Lower leg skin (tissue), 4 donors: ENCODE results near the gene MAP2K6. TPM values are rescaled to one million over a fixed set of nuclear protein-coding genes. Genes with fewer than 3 reads are reported as not detected.

ENCODE experiments used
- DNase-seq, 2 donors: peaks; one replicate each; pipeline ENCODE4 v3.0.0-alpha.2; 2019; ENCODE audit warnings: low spot score in 2 of 2
- H3K4me3 ChIP-seq: fragments of 200-600 bp; sonication (generic); 2 replicates; pipeline ENCODE4 v1.5.1; 2017; ENCODE audit warnings: mild to moderate bottlenecking, low read depth; ENCODE audit not compliant: poor library complexity, severe bottlenecking
- CTCF ChIP-seq, 3 donors: fragments of 450-650 bp; IDR thresholded peaks; one replicate each; pipeline ENCODE4 v1.5.1; 2016; ENCODE audit warnings: antibody characterized with exemption in 3 of 3, mild to moderate bottlenecking in 3 of 3, moderate library complexity in 2 of 3
- POLR2A ChIP-seq, 2 donors: fragments of 450-650 bp; IDR thresholded peaks; one replicate each; pipeline ENCODE4 v1.6.1; 2016 to 2017; ENCODE audit warnings: antibody characterized with exemption in 2 of 2, mild to moderate bottlenecking in 1 of 2, moderate library complexity in 1 of 2
- WGBS, 2 donors: methylation state at CpG; one replicate each; pipeline ENCODE4 v1.1.5; 2018; 5-methylcytosine and 5-hydroxymethylcytosine counted together
- intact Hi-C: fragments of 100-400 bp; cut with DNase I; formaldehyde crosslinking; loops from one replicate; pipeline ENCODE4 v1.15.0; 2023; ENCODE audit warnings: low total_unique reads
- total RNA-seq, 4 donors: library from RNA; depleted of rRNA; stranded (reverse); fragments of >200 nt; gene quantifications; one replicate each; pipeline ENCODE4 v1.1.0, GENCODE V29; 2016

MAP2K6 gene
- total RNA-seq, 4 donors from 2014 or later: 1.7 to 4.4 (median 2.0) TPM

- no peak overlapping the region for H3K4me3 ChIP-seq
- DNase-seq: no peak
- 96 to 100% methylated on average over 1 of the region's 1 CpG for WGBS, 2 donors
- intact Hi-C loops: no loop called here
- TF ChIP-seq CTCF (IDR thresholded peaks at IDR 0.05) (no peak), POLR2A (IDR thresholded peaks at IDR 0.05) (no peak)
These were observed 23.0 kb downstream of the MAP2K6 start for GRCh38 chr17:69437475-69437874.

GRCh38 chr17:69438776-69439175 is 24.3 kb downstream of the MAP2K6 start:
- TF ChIP-seq POLR2A (IDR thresholded peaks at IDR 0.05) (no peak), CTCF (IDR thresholded peaks at IDR 0.05) (no peak)
- no peak for DNase-seq
- H3K4me3 ChIP-seq: no peak overlapping the region
- 71 to 92% methylated on average over 4 of the region's 4 CpGs for WGBS, 2 donors
- intact Hi-C loops: no loop called here

- H3K4me3 ChIP-seq: no peak overlapping the region
- 97 to 98% methylated on average over 2 of the region's 2 CpGs for WGBS, 2 donors
- no peak for TF ChIP-seq CTCF (IDR thresholded peaks at IDR 0.05)
- no peak for TF ChIP-seq POLR2A (IDR thresholded peaks at IDR 0.05)
- no peak for DNase-seq
- intact Hi-C loops: no loop called here
These were observed 26.7 kb downstream of the MAP2K6 start for GRCh38 chr17:69441179-69441578.

DNA sequence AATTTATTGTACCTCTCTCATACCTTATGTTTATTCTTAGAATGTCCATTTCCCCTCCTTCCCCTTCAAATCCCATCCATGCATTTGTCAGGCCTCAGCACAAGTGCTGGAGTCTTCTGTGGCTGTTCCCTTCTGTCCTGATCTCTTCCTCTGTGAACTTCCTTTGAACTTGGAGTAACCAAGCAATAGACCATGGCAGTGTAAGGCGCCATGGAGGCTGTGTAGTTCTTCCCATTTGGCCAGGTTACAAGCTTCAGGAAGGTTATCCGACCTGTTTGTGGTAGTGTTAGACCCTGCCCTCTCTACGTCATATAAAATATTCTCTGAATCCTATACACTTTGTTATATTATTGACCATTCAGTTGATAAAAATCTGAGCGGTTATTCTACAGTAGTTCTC is 28.6 kb downstream of the MAP2K6 start:
- H3K4me3 ChIP-seq: no peak overlapping the region
- TF ChIP-seq POLR2A (IDR thresholded peaks at IDR 0.05) (no peak), CTCF (IDR thresholded peaks at IDR 0.05) (no peak)
- intact Hi-C loops: no loop called here
- WGBS, 2 donors: 92 to 94% methylated on average over 4 of the region's 4 CpGs
- no peak for DNase-seq

- 52 to 57% methylated on average over 1 of the region's 1 CpG for WGBS, 2 donors
- no peak overlapping the region for H3K4me3 ChIP-seq
- TF ChIP-seq POLR2A (IDR thresholded peaks at IDR 0.05) (no peak), CTCF (IDR thresholded peaks at IDR 0.05) (no peak)
- DNase-seq: no peak
- intact Hi-C loops: no loop called here
These were observed 29.5 kb downstream of the MAP2K6 start for GRCh38 chr17:69444023-69444422.

GRCh38 chr17:69445132-69445531 is 30.6 kb downstream of the MAP2K6 start:
- 80 to 85% methylated on average over 2 of the region's 2 CpGs for WGBS, 2 donors
- intact Hi-C loops: no loop called here
- no peak for TF ChIP-seq POLR2A (IDR thresholded peaks at IDR 0.05)
- TF ChIP-seq CTCF (IDR thresholded peaks at IDR 0.05): no peak
- DNase-seq: no peak
- H3K4me3 ChIP-seq: no peak overlapping the region
